ENCODE measurements around the gene OR4M1.
"Not testable (repeated sequence)": the region's sequence is repeated elsewhere in the genome, so short reads cannot be mapped to it uniquely, and the experiment has no call there.

DNA sequence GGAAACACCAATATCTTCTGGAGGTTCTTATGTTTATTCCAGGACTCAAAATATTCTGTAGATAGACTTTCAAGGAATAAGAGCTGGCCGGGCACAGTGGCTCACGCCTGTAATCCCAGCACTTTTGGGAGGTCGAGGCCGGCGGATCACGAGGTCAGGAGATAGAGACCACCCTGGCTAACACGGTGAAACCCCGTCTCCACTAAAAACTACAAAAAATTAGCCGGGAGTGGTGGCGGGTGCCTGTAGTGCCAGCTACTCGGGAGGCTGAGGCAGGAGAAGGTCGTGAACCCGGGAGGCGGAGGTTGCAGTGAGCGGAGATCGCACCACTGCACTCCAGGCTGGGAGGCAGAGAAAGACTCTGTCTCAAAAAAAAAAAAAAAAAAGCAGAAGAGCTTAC is 12.5 kb downstream of the OR4M1 start:
- TF ChIP-seq, protein P1, sequence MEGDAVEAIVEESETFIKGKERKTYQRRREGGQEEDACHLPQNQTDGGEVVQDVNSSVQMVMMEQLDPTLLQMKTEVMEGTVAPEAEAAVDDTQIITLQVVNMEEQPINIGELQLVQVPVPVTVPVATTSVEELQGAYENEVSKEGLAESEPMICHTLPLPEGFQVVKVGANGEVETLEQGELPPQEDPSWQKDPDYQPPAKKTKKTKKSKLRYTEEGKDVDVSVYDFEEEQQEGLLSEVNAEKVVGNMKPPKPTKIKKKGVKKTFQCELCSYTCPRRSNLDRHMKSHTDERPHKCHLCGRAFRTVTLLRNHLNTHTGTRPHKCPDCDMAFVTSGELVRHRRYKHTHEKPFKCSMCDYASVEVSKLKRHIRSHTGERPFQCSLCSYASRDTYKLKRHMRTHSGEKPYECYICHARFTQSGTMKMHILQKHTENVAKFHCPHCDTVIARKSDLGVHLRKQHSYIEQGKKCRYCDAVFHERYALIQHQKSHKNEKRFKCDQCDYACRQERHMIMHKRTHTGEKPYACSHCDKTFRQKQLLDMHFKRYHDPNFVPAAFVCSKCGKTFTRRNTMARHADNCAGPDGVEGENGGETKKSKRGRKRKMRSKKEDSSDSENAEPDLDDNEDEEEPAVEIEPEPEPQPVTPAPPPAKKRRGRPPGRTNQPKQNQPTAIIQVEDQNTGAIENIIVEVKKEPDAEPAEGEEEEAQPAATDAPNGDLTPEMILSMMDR (IDR thresholded peaks at IDR 0.05; ENCODE audit: insufficient read depth, low read length, poor library complexity, severe bottlenecking), result not testable (repeated sequence)
- not testable (repeated sequence) for TF ChIP-seq EZH2phosphoT487 (conservative IDR thresholded peaks at IDR 0.05; ENCODE audit: low read length)

Data from SU-DHL-6 (cell line).